Measurements from ENCODE around the gene PDCL3. TPM values are rescaled to one million over a fixed set of nuclear protein-coding genes. Genes with fewer than 3 reads are reported as not detected.

PDCL3 gene
- total and polyA plus RNA-seq, 5 donors from 2014 or later = 45.2 to 62.5 (median 55.5) TPM

- Histone ChIP-seq H3K9me3 (ENCODE audit: control insufficient read depth in 2 of 2, low read length in 2 of 2) (no peaks in the 10 kb centered on the region), H3K4me3 (ENCODE audit: low read depth, low read length) (no peak overlapping the region), H3K27me3 (ENCODE audit: control insufficient read depth, insufficient read depth, low read length) (no peaks in the 10 kb centered on the region), H3K36me3 (ENCODE audit: control insufficient read depth, insufficient read depth, low read length) (no peaks in the 10 kb centered on the region), H3K4me1 (ENCODE audit: control insufficient read depth, insufficient read depth, low read length, poor library complexity, severe bottlenecking) (no peaks in the 10 kb centered on the region), H3K27ac (ENCODE audit: insufficient read depth, low read length, poor library complexity, severe bottlenecking) (no peak overlapping the region)
- Mint-ChIP-seq H3K27ac (no peak overlapping the region), H3K27me3 (peaks cover 4% of the 10 kb centered on the region), H3K4me1 (no peaks in the 10 kb centered on the region), H3K36me3 (no peaks in the 10 kb centered on the region), H3K9me3 (no peaks in the 10 kb centered on the region), H3K4me3 (no peak overlapping the region)
- ATAC-seq (ENCODE audit: low read depth in 2 of 2) (no peak), DNase-seq (no peak)
Observed at GRCh38 chr2:100544911-100545596, 17.7 kb upstream of the PDCL3 start.

- peaks cover 8% of the 10 kb centered on the region for H3K27me3 Mint-ChIP-seq
- Histone ChIP-seq H3K27ac (ENCODE audit: insufficient read depth, low read length, poor library complexity, severe bottlenecking) (no peak overlapping the region), H3K36me3 (ENCODE audit: control insufficient read depth, insufficient read depth, low read length) (no peaks in the 10 kb centered on the region), H3K4me1 (ENCODE audit: control insufficient read depth, insufficient read depth, low read length, poor library complexity, severe bottlenecking) (no peaks in the 10 kb centered on the region), H3K9me3 (ENCODE audit: control insufficient read depth in 2 of 2, low read length in 2 of 2) (no peaks in the 10 kb centered on the region), H3K27me3 (ENCODE audit: control insufficient read depth, insufficient read depth, low read length) (no peaks in the 10 kb centered on the region), H3K4me3 (ENCODE audit: low read depth, low read length) (no peak overlapping the region)
- DNase-seq (no peak), ATAC-seq (ENCODE audit: low read depth in 2 of 2) (no peak)
- H3K36me3 Mint-ChIP-seq = no peaks in the 10 kb centered on the region
- H3K4me3 Mint-ChIP-seq = no peak overlapping the region
- H3K4me1 Mint-ChIP-seq = no peaks in the 10 kb centered on the region
- H3K27ac Mint-ChIP-seq = no peak overlapping the region
- H3K9me3 Mint-ChIP-seq = no peaks in the 10 kb centered on the region
Observed at GRCh38 chr2:100546469-100546868, 16.3 kb upstream of the PDCL3 start.

- no peak overlapping the region for H3K27ac ChIP-seq (ENCODE audit: insufficient read depth, low read length, poor library complexity, severe bottlenecking)
- Mint-ChIP-seq H3K27me3 (peaks cover 8% of the 10 kb centered on the region), H3K36me3 (no peaks in the 10 kb centered on the region), H3K9me3 (no peaks in the 10 kb centered on the region), H3K4me3 (no peak overlapping the region), H3K4me1 (peaks cover 0 to 4% (median 1%) of the 10 kb centered on the region in 4 donors), H3K27ac (no peak overlapping the region)
- H3K4me3 ChIP-seq (ENCODE audit: low read depth, low read length) = no peak overlapping the region
- H3K4me1 ChIP-seq (ENCODE audit: control insufficient read depth, insufficient read depth, low read length, poor library complexity, severe bottlenecking) = no peaks in the 10 kb centered on the region
- H3K36me3 ChIP-seq (ENCODE audit: control insufficient read depth, insufficient read depth, low read length) = no peaks in the 10 kb centered on the region
- ATAC-seq (ENCODE audit: low read depth in 2 of 2) = no peak
- DNase-seq = no peak
- no peaks in the 10 kb centered on the region for H3K9me3 ChIP-seq (ENCODE audit: control insufficient read depth in 2 of 2, low read length in 2 of 2)
- no peaks in the 10 kb centered on the region for H3K27me3 ChIP-seq (ENCODE audit: control insufficient read depth, insufficient read depth, low read length)
Observed at GRCh38 chr2:100548771-100549170, 14.0 kb upstream of the PDCL3 start.

GRCh38 chr2:100551303-100551702, 11.5 kb upstream of the PDCL3 start:
- Histone ChIP-seq H3K4me3 (ENCODE audit: low read depth, low read length) (no peak overlapping the region), H3K4me1 (ENCODE audit: control insufficient read depth, insufficient read depth, low read length, poor library complexity, severe bottlenecking) (peaks cover 14% of the 10 kb centered on the region), H3K36me3 (ENCODE audit: control insufficient read depth, insufficient read depth, low read length) (no peaks in the 10 kb centered on the region), H3K27ac (ENCODE audit: insufficient read depth, low read length, poor library complexity, severe bottlenecking) (no peak overlapping the region), H3K9me3 (ENCODE audit: control insufficient read depth in 2 of 2, low read length in 2 of 2) (no peaks in the 10 kb centered on the region), H3K27me3 (ENCODE audit: control insufficient read depth, insufficient read depth, low read length) (no peaks in the 10 kb centered on the region)
- peak overlapping the region in 2 of 3 donors; percentile 63 to 92 for H3K27ac Mint-ChIP-seq
- ATAC-seq (ENCODE audit: low read depth in 2 of 2) (no peak), DNase-seq (no peak)
- no peaks in the 10 kb centered on the region for H3K36me3 Mint-ChIP-seq
- H3K27me3 Mint-ChIP-seq = peaks cover 8% of the 10 kb centered on the region
- peaks cover 0 to 4% (median 0%) of the 10 kb centered on the region in 7 donors for H3K9me3 Mint-ChIP-seq
- no peak overlapping the region for H3K4me3 Mint-ChIP-seq
- H3K4me1 Mint-ChIP-seq = peaks cover 12 to 21% (median 16%) of the 10 kb centered on the region in 4 donors

- peak; percentile 19 to 88 (median 40) for DNase-seq
- Mint-ChIP-seq H3K27ac (peak overlapping the region; percentile 75 to 97 (median 91)), H3K4me1 (peaks cover 18 to 33% (median 23%) of the 10 kb centered on the region in 4 donors), H3K4me3 (peak overlapping the region; percentile 76 to 89 (median 80)), H3K27me3 (peaks cover 5% of the 10 kb centered on the region), H3K36me3 (no peaks in the 10 kb centered on the region), H3K9me3 (peaks cover 0 to 4% (median 0%) of the 10 kb centered on the region in 7 donors)
- no peaks in the 10 kb centered on the region for H3K36me3 ChIP-seq (ENCODE audit: control insufficient read depth, insufficient read depth, low read length)
- H3K4me1 ChIP-seq (ENCODE audit: control insufficient read depth, insufficient read depth, low read length, poor library complexity, severe bottlenecking) = peaks cover 14% of the 10 kb centered on the region
- no peaks in the 10 kb centered on the region for H3K9me3 ChIP-seq (ENCODE audit: control insufficient read depth in 2 of 2, low read length in 2 of 2)
- peak overlapping the region; percentile 60 for H3K4me3 ChIP-seq (ENCODE audit: low read depth, low read length)
- peak; percentile 90 to 95 for ATAC-seq (ENCODE audit: low read depth in 2 of 2)
- peak overlapping the region; percentile 49 for H3K27ac ChIP-seq (ENCODE audit: insufficient read depth, low read length, poor library complexity, severe bottlenecking)
- no peaks in the 10 kb centered on the region for H3K27me3 ChIP-seq (ENCODE audit: control insufficient read depth, insufficient read depth, low read length)
Observed at GRCh38 chr2:100554798-100555407, 7.9 kb upstream of the PDCL3 start.

- ATAC-seq (ENCODE audit: low read depth in 2 of 2) = no peak
- peaks cover 0 to 4% (median 0%) of the 10 kb centered on the region in 7 donors for H3K9me3 Mint-ChIP-seq
- Histone ChIP-seq H3K4me1 (ENCODE audit: control insufficient read depth, insufficient read depth, low read length, poor library complexity, severe bottlenecking) (peaks cover 23% of the 10 kb centered on the region), H3K27ac (ENCODE audit: insufficient read depth, low read length, poor library complexity, severe bottlenecking) (no peak overlapping the region), H3K9me3 (ENCODE audit: control insufficient read depth in 2 of 2, low read length in 2 of 2) (no peaks in the 10 kb centered on the region), H3K27me3 (ENCODE audit: control insufficient read depth, insufficient read depth, low read length) (no peaks in the 10 kb centered on the region), H3K4me3 (ENCODE audit: low read depth, low read length) (no peak overlapping the region), H3K36me3 (ENCODE audit: control insufficient read depth, insufficient read depth, low read length) (no peaks in the 10 kb centered on the region)
- peak overlapping the region in 2 of 3 donors; percentile 37 to 75 for H3K27ac Mint-ChIP-seq
- no peaks in the 10 kb centered on the region for H3K36me3 Mint-ChIP-seq
- H3K4me3 Mint-ChIP-seq = no peak overlapping the region
- peaks cover 21 to 46% (median 28%) of the 10 kb centered on the region in 4 donors for H3K4me1 Mint-ChIP-seq
- DNase-seq = no peak
- H3K27me3 Mint-ChIP-seq = no peaks in the 10 kb centered on the region
Observed at GRCh38 chr2:100556746-100557145, 6.0 kb upstream of the PDCL3 start.

GRCh38 chr2:100560216-100560830, 2.5 kb upstream of the PDCL3 start:
- H3K9me3 ChIP-seq (ENCODE audit: control insufficient read depth in 2 of 2, low read length in 2 of 2) = no peaks in the 10 kb centered on the region
- no peaks in the 10 kb centered on the region for H3K27me3 ChIP-seq (ENCODE audit: control insufficient read depth, insufficient read depth, low read length)
- ATAC-seq (ENCODE audit: low read depth in 2 of 2) (no peak), DNase-seq (no peak)
- H3K4me1 ChIP-seq (ENCODE audit: control insufficient read depth, insufficient read depth, low read length, poor library complexity, severe bottlenecking) = peaks cover 27% of the 10 kb centered on the region
- H3K4me1 Mint-ChIP-seq = peaks cover 13 to 52% (median 23%) of the 10 kb centered on the region in 4 donors
- no peak overlapping the region for H3K4me3 ChIP-seq (ENCODE audit: low read depth, low read length)
- H3K4me3 Mint-ChIP-seq = peak overlapping the region in 2 of 4 donors; percentile 33 to 94
- H3K36me3 ChIP-seq (ENCODE audit: control insufficient read depth, insufficient read depth, low read length) = no peaks in the 10 kb centered on the region
- peak overlapping the region; percentile 25 to 95 (median 80) for H3K27ac Mint-ChIP-seq
- no peaks in the 10 kb centered on the region for H3K27me3 Mint-ChIP-seq
- H3K9me3 Mint-ChIP-seq = no peaks in the 10 kb centered on the region
- H3K36me3 Mint-ChIP-seq = no peaks in the 10 kb centered on the region
- H3K27ac ChIP-seq (ENCODE audit: insufficient read depth, low read length, poor library complexity, severe bottlenecking) = peak overlapping the region; percentile 19
